BE2C (cell line): Measurements from ENCODE around the gene JADE2.
A peak's percentile ranks its signal among the peaks of the same experiment; 100 is the strongest.

Experiments used
- DNase-seq: peaks from one replicate; pipeline ENCODE4 v3.0.0-alpha.2; 2020
- H3K27me3 ChIP-seq: fragments of 250-450 bp; sonication (Bioruptor Pico); 2 replicates; pipeline ENCODE4 v1.5.1; 2020; ENCODE audit warnings: mild to moderate bottlenecking
- H3K36me3 ChIP-seq: fragments of 250-450 bp; sonication (Bioruptor Pico); 2 replicates; pipeline ENCODE4 v1.5.1; 2020; ENCODE audit warnings: mild to moderate bottlenecking
- H3K4me1 ChIP-seq: fragments of 250-450 bp; sonication (Bioruptor Pico); 2 replicates; pipeline ENCODE4 v1.5.1; 2020
- H3K4me3 ChIP-seq: 2 replicates; pipeline ENCODE4 v1.5.1; 2011; ENCODE audit warnings: low read depth, low read length
- H3K9me3 ChIP-seq: fragments of 250-450 bp; sonication (Bioruptor Pico); 2 replicates; pipeline ENCODE4 v1.5.1; 2020
- TF ChIP-seq, protein P1 (sequence below): IDR thresholded peaks from 2 replicates; pipeline ENCODE4 v1.5.1; 2012; ENCODE audit warnings: mild to moderate bottlenecking, low read depth, low read length

The JADE2 gene

GRCh38 chr5:134527156-134527960 is 1.9 kb downstream of the JADE2 start:
- 0 out of 2 replicates have a peak, but pooled peaks cover 2% of the 10 kb centered on the region for H3K4me1 ChIP-seq
- peak; percentile 92 for DNase-seq
- TF ChIP-seq, protein P1, sequence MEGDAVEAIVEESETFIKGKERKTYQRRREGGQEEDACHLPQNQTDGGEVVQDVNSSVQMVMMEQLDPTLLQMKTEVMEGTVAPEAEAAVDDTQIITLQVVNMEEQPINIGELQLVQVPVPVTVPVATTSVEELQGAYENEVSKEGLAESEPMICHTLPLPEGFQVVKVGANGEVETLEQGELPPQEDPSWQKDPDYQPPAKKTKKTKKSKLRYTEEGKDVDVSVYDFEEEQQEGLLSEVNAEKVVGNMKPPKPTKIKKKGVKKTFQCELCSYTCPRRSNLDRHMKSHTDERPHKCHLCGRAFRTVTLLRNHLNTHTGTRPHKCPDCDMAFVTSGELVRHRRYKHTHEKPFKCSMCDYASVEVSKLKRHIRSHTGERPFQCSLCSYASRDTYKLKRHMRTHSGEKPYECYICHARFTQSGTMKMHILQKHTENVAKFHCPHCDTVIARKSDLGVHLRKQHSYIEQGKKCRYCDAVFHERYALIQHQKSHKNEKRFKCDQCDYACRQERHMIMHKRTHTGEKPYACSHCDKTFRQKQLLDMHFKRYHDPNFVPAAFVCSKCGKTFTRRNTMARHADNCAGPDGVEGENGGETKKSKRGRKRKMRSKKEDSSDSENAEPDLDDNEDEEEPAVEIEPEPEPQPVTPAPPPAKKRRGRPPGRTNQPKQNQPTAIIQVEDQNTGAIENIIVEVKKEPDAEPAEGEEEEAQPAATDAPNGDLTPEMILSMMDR, result peak; percentile 77

GRCh38 chr5:134527961-134528424 is 2.5 kb downstream of the JADE2 start:
- TF ChIP-seq, protein P1, result no peak
- H3K9me3 ChIP-seq, result no peaks in the 10 kb centered on the region

More at GRCh38 chr5:134527156-134527960, 1.9 kb downstream of the JADE2 start:
- Histone ChIP-seq H3K9me3 (no peaks in the 10 kb centered on the region), H3K36me3 (no peaks in the 10 kb centered on the region), H3K4me3 (peak overlapping the region; percentile 90), H3K27me3 (no peaks in the 10 kb centered on the region)

DNA sequence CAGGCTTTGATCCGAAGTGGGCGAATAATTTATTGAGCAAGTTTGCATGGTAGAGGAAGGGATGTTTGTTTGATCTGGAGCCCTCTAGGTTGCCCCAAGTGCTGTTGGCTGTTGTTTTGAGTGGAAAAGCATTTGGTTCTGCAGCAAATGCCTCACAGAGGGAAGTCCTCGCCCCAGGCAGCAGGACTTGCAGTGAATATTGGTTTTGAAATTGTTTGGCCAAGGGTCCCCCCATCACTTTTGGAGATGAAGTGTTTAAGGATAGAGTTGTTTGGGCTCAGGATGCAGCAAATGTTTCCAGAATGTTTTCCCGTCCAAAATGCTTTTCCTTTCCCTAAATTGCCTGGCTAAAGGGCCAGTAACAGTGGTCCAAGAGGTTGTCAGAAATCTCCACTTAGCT is 3.1 kb downstream of the JADE2 start:
- DNase-seq, result no peak
- H3K4me1 ChIP-seq, result 0 out of 2 replicates have a peak, but pooled peaks cover 2% of the 10 kb centered on the region
- no peaks in the 10 kb centered on the region for H3K27me3 ChIP-seq
- H3K4me3 ChIP-seq, result no peak overlapping the region
- TF ChIP-seq, protein P1, result no peak
- H3K9me3 ChIP-seq, result no peaks in the 10 kb centered on the region
- H3K36me3 ChIP-seq, result no peaks in the 10 kb centered on the region

More at GRCh38 chr5:134527961-134528424, 2.5 kb downstream of the JADE2 start:
- Histone ChIP-seq H3K4me3 (peak overlapping the region; percentile 90), H3K4me1 (0 out of 2 replicates have a peak, but pooled peaks cover 2% of the 10 kb centered on the region), H3K36me3 (no peaks in the 10 kb centered on the region), H3K27me3 (no peaks in the 10 kb centered on the region)
- DNase-seq, result no peak

GRCh38 chr5:134529460-134529859 is 4.0 kb downstream of the JADE2 start:
- TF ChIP-seq, protein P1, result no peak
- H3K36me3 ChIP-seq, result no peaks in the 10 kb centered on the region

GRCh38 chr5:134530301-134531077 is 5.0 kb downstream of the JADE2 start:
- Histone ChIP-seq H3K36me3 (no peaks in the 10 kb centered on the region), H3K4me1 (0 out of 2 replicates have a peak, but pooled peaks cover 2% of the 10 kb centered on the region), H3K4me3 (no peak overlapping the region), H3K27me3 (no peaks in the 10 kb centered on the region), H3K9me3 (no peaks in the 10 kb centered on the region)
- no peak for DNase-seq
- TF ChIP-seq, protein P1, result no peak

More at GRCh38 chr5:134529460-134529859, 4.0 kb downstream of the JADE2 start:
- Histone ChIP-seq H3K27me3 (no peaks in the 10 kb centered on the region), H3K9me3 (no peaks in the 10 kb centered on the region), H3K4me3 (no peak overlapping the region), H3K4me1 (0 out of 2 replicates have a peak, but pooled peaks cover 2% of the 10 kb centered on the region)
- DNase-seq, result no peak
